HepG2 (cell line): ENCODE measurements around the gene CAMTA2. TPM values are rescaled to one million over a fixed set of nuclear protein-coding genes. Genes with fewer than 3 reads are reported as not detected.

Experiments used
- ATAC-seq: fragments of 200-7000 bp; cut with Tn5 transposase; 3 replicates; pipeline ENCODE4 v1.9.1; 2020; ENCODE audit warnings: mild to moderate bottlenecking, moderate library complexity
- BruUV-seq: library from RNA; stranded (reverse); fragments of 400-500 nt; replicated peaks from 2 replicates; lab custom pipeline; 2021; lab: Mats Ljungman, UMichigan
- CTCF ChIA-PET: fragments of 300-600 bp; formaldehyde crosslinking; extraction: SDS; loops from one replicate; lab custom pipeline; 2021; ENCODE audit warnings: low total read pairs, inconsistent platforms, low intra/inter-chr PET ratio; lab: Yijun Ruan, JAX
- POLR2A ChIA-PET: fragments of 350-600 bp; sonication (Branson Sonifier 250); formaldehyde crosslinking; loops from one replicate; lab custom pipeline; 2020; ENCODE audit warnings: antibody characterized with exemption, inconsistent platforms; lab: Yijun Ruan, JAX
- DNase-seq: peaks from one replicate; pipeline ENCODE4 v3.0.0-alpha.2; 2015; ENCODE audit warnings: low spot score
- FAIRE-seq: peaks from 3 replicates; lab custom pipeline; 2011; peaks lifted over from hg19 to GRCh38; lab: Jason Lieb, UNC
- H2AFZ ChIP-seq: one replicate; pipeline ENCODE4 v1.6.1; 2011; ENCODE audit warnings: low read length, inconsistent platforms
- H3K27ac ChIP-seq: fragments of 300-600 bp; 3 replicates; pipeline ENCODE4 v1.8.0; 2011; ENCODE audit warnings: mixed run types, mild to moderate bottlenecking, mixed read lengths, low read length, inconsistent platforms; ENCODE audit not compliant: insufficient read depth; ENCODE audit errors: extremely low read length
- H3K27me3 ChIP-seq, 2 experiments: fragments of 200-600 bp in 1 of 2; 2 replicates in 1 of 2; 3 replicates in 1 of 2; pipeline versions ENCODE4 v1.6.0 to v1.8.0; 2011; ENCODE audit warnings: low read length in 2 of 2, mild to moderate bottlenecking in 2 of 2, moderate library complexity in 2 of 2, inconsistent platforms in 1 of 2; ENCODE audit not compliant: insufficient read depth in 2 of 2, control insufficient read depth in 1 of 2
- H3K36me3 ChIP-seq, 2 experiments: fragments of 200-600 bp in 1 of 2; replicated peaks in 1 of 2; 2 replicates in 1 of 2; 3 replicates in 1 of 2; pipeline versions ENCODE4 v1.5.1 to v1.8.0; 2011; ENCODE audit warnings: low read length in 2 of 2, inconsistent platforms in 1 of 2; ENCODE audit not compliant: insufficient read depth in 2 of 2, control insufficient read depth in 1 of 2
- H3K4me1 ChIP-seq: 2 replicates; pipeline ENCODE4 v1.5.1; 2012; ENCODE audit warnings: low read length, inconsistent platforms; ENCODE audit not compliant: insufficient read depth
- H3K4me2 ChIP-seq: 2 replicates; pipeline ENCODE4 v1.6.0; 2011; ENCODE audit warnings: low read depth, low read length, inconsistent platforms
- H3K4me3 ChIP-seq, 3 experiments: fragments of 200-600 bp in 1 of 3; sonication (generic), shearing (Covaris generic) in 1 of 3; replicated peaks in 1 of 3; 2 replicates each; pipeline ENCODE4 v1.5.1; 2011 to 2016; ENCODE audit warnings: low read length in 3 of 3, inconsistent platforms in 2 of 3, low read depth in 2 of 3, mild to moderate bottlenecking in 2 of 3, control low read depth in 1 of 3, mixed read lengths in 1 of 3; ENCODE audit not compliant: insufficient read depth in 1 of 3
- H3K79me2 ChIP-seq: one replicate; pipeline ENCODE4 v1.6.1; 2011; ENCODE audit warnings: low read length, inconsistent platforms; ENCODE audit not compliant: insufficient read depth
- H3K9ac ChIP-seq: 2 replicates; pipeline ENCODE4 v1.6.0; 2011; ENCODE audit warnings: mild to moderate bottlenecking, low read depth, low read length, inconsistent platforms; ENCODE audit not compliant: insufficient read depth
- H3K9me3 ChIP-seq: 2 replicates; pipeline ENCODE4 v1.5.1; 2012; ENCODE audit warnings: mild to moderate bottlenecking, low read length
- H4K20me1 ChIP-seq: 2 replicates; pipeline ENCODE4 v1.6.0; 2011; ENCODE audit warnings: inconsistent platforms, mild to moderate bottlenecking, low read length, moderate library complexity; ENCODE audit not compliant: insufficient read depth
- AGO2 ChIP-seq: fragments of 200-400 bp; formaldehyde crosslinking; optimal IDR thresholded peaks from 2 replicates; pipeline ENCODE3; 2017; ENCODE audit warnings: mild to moderate bottlenecking, low read depth, low read length, moderate library complexity
- HCFC1 ChIP-seq: fragments of 150-350 bp; IDR thresholded peaks from 2 replicates; pipeline ENCODE4 v1.6.1; 2014; ENCODE audit warnings: low read depth, low read length
- KDM2A ChIP-seq: sonication (generic); formaldehyde crosslinking; IDR thresholded peaks from 2 replicates; pipeline ENCODE4 v1.4.0; 2020; ENCODE audit warnings: low read depth, missing genetic modification reagents, borderline replicate concordance
- KDM4B ChIP-seq: sonication (generic); formaldehyde crosslinking; IDR thresholded peaks from 2 replicates; pipeline ENCODE4 v1.4.0; 2020; ENCODE audit warnings: missing genetic modification reagents
- MLX ChIP-seq: IDR thresholded peaks from 2 replicates; pipeline ENCODE4 v1.6.1; 2016
- NR2F2 ChIP-seq: IDR thresholded peaks from 2 replicates; pipeline ENCODE4 v1.6.1; 2012; ENCODE audit warnings: low read depth, inconsistent platforms, borderline replicate concordance
- POLR2G ChIP-seq: fragments of 200-400 bp; formaldehyde crosslinking; IDR thresholded peaks from 2 replicates; pipeline ENCODE4 v1.6.1; 2018; ENCODE audit warnings: mild to moderate bottlenecking, low read depth, low read length, moderate library complexity
- RBFOX2 ChIP-seq: fragments of 200-400 bp; formaldehyde crosslinking; IDR thresholded peaks from 2 replicates; pipeline ENCODE4 v1.6.1; 2017; ENCODE audit warnings: low read depth, mild to moderate bottlenecking, low read length
- RORA ChIP-seq: sonication (generic); formaldehyde crosslinking; IDR thresholded peaks from 2 replicates; pipeline ENCODE4 v1.5.0; 2020; ENCODE audit warnings: mild to moderate bottlenecking, missing genetic modification reagents, moderate library complexity
- SYNCRIP ChIP-seq: fragments of 200-400 bp; formaldehyde crosslinking; IDR thresholded peaks from 2 replicates; pipeline ENCODE4 v1.6.1; 2018; ENCODE audit warnings: mild to moderate bottlenecking, low read depth, low read length; ENCODE audit not compliant: insufficient read depth
- TAF1 ChIP-seq: sonication (generic); formaldehyde crosslinking; IDR thresholded peaks from 2 replicates; pipeline ENCODE4 v1.4.0; 2020; ENCODE audit warnings: missing genetic modification reagents
- WGBS: methylation state at CpG from one replicate; pipeline ENCODE4 v1.1.6; 2017; ENCODE audit warnings: low lambda C conversion rate; 5-methylcytosine and 5-hydroxymethylcytosine counted together
- in situ Hi-C: cut with HindIII; loops from 2 replicates; pipeline ENCODE4 v1.10.0; 2017; ENCODE audit warnings: low pct_unique_long_range_greater_than_20kb; ENCODE audit not compliant: extremely low pct_ligation_motif_present
- intact Hi-C: fragments of 100-400 bp; cut with micrococcal nuclease; formaldehyde crosslinking; loops from one replicate; pipeline ENCODE4 v1.10.0; 2022; ENCODE audit not compliant: unreplicated experiment
- polyA plus RNA-seq, 8 experiments: library from polyadenylated mRNA; depleted of rRNA in 3 of 8; stranded (reverse) in 7 of 8; unstranded in 1 of 8; fragments of >200 nt; fragmentation: Illumina TruSeq in 4 of 8; extraction: Trizol in 4 of 8; gene quantifications; 2 replicates each; pipeline versions ENCODE4 v1.2.1 to v1.2.3, GENCODE V29; 2011 to 2016; ENCODE audit warnings: low read depth in 4 of 8, missing spikeins in 1 of 8, mixed read lengths in 1 of 8; ENCODE audit not compliant: insufficient read depth in 1 of 8
- total RNA-seq, 5 experiments: library from RNA; depleted of rRNA; stranded (reverse); fragments of >200 nt; fragmentation: Illumina TruSeq; extraction: Trizol; gene quantifications; 2 replicates each; pipeline ENCODE4 v1.2.3, GENCODE V29; 2016; ENCODE audit warnings: low read depth in 1 of 5

The CAMTA2 gene
- total and polyA plus RNA-seq, 2 of the 13 experiments (the other 11 are each of a cell fraction or from before 2014, with no cell fraction given), result 4.1 to 7.1 TPM

DNA sequence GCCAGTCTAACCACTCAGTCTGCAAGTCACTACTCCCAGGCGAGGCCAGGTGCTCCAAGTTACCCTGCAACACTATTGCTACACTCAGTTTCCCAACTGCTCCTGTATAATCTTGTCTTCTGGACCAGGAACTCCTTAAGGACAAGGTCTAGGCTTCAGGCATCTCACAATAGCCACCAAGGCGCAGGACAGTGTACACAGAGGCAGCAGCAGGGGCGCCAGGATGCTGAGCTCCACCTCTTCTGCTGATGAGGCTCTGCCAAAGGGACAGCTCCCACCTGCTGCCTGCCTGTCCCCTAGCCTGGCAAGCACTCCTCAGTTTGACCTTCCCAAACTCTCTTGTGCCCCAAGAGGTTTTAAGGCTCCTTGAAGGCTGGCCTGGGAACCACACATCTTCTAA is 51.0 kb downstream of the CAMTA2 start:
- intact Hi-C loops (no loop called here), in situ Hi-C loops (no loop called here)
- Histone ChIP-seq H3K36me3 (peaks cover 0 to 13% of the 10 kb centered on the region in 2 experiments; a peak in 3 of 5 replicates), H2AFZ (no peak overlapping the region), H3K9ac (no peak overlapping the region), H3K27me3 (no peaks in the 10 kb centered on the region; a peak in 1 of 5 replicates), H4K20me1 (no peaks in the 10 kb centered on the region), H3K4me1 (peaks cover 27% of the 10 kb centered on the region), H3K9me3 (no peaks in the 10 kb centered on the region), H3K4me3 (no peak overlapping the region), H3K27ac (no peak overlapping the region), H3K4me2 (no peak overlapping the region), H3K79me2 (peaks cover 26% of the 10 kb centered on the region)
- no peak for TF ChIP-seq TAF1 (CRISPR knock-in tag)
- TF ChIP-seq RBFOX2, result 0 out of 2 replicates have a peak, but pooled peaks have one; percentile 20
- no peak for DNase-seq
- no peak for FAIRE-seq
- 96% methylated on average over 3 of the region's 3 CpGs for WGBS
- no TSS peak for BruUV-seq
- CTCF ChIA-PET, result no interaction called here
- no peak for ATAC-seq
- POLR2A ChIA-PET, result interaction anchor here (0.8 to 1.9 kb wide), 4 partner anchors 16 to 32 kb away, joined by 3 to 7 read pairs (median 6); partner anchors contain the start of gene SPAG7

GRCh38 chr17:4935650-4936049 is 51.8 kb downstream of the CAMTA2 start:
- POLR2A ChIA-PET, result interaction anchor here (1.6 to 1.9 kb wide), 3 partner anchors 27 to 33 kb away, joined by 5 to 7 read pairs (median 6); partner anchors contain the start of gene SPAG7
- no peaks in the 10 kb centered on the region; a peak in 1 of 5 replicates for H3K27me3 ChIP-seq
- CTCF ChIA-PET, result interaction anchor here (2.0 kb wide), 1 partner anchor 27 kb away, joined by 10 read pairs; no protein-coding TSS in a partner anchor
- in situ Hi-C loops, result no loop called here
- H3K4me2 ChIP-seq, result no peak overlapping the region
- FAIRE-seq, result no peak
- H3K4me3 ChIP-seq, result no peak overlapping the region
- peaks cover 0 to 13% of the 10 kb centered on the region in 2 experiments; a peak in 3 of 5 replicates for H3K36me3 ChIP-seq
- peaks cover 22% of the 10 kb centered on the region for H3K4me1 ChIP-seq
- DNase-seq, result no peak
- peak; percentile 47; the same call in 1 of the 2 replicates for TF ChIP-seq POLR2G
- no peak for TF ChIP-seq RORA (CRISPR knock-in tag)
- no peak for TF ChIP-seq NR2F2
- no peak for TF ChIP-seq HCFC1
- peak; percentile 55 for TF ChIP-seq AGO2
- no peak for TF ChIP-seq MLX (CRISPR knock-in tag)
- TF ChIP-seq SYNCRIP, result no peak
- TF ChIP-seq KDM4B (CRISPR knock-in tag), result no peak
- no peak for TF ChIP-seq KDM2A
- TF ChIP-seq, all 625 proteins: peak for 2
- no TSS peak for BruUV-seq
- Histone ChIP-seq H4K20me1 (no peaks in the 10 kb centered on the region), H3K9me3 (no peaks in the 10 kb centered on the region), H3K79me2 (peaks cover 18% of the 10 kb centered on the region), H3K27ac (no peak overlapping the region), H3K9ac (no peak overlapping the region), H2AFZ (no peak overlapping the region)
- intact Hi-C loops, result no loop called here
- ATAC-seq, result no peak
